Astrocyte (in vitro differentiated cells and primary cell): ENCODE data around the gene TAPBP. TPM values are rescaled to one million over a fixed set of nuclear protein-coding genes. Genes with fewer than 3 reads are reported as not detected.
A peak's percentile ranks its signal among the peaks of the same experiment; 100 is the strongest.

Experiments used
- DNase-seq: peaks from one replicate; pipeline ENCODE4 v3.0.0-alpha.2; 2010; ENCODE audit warnings: low read depth
- FAIRE-seq: peaks from 2 replicates; lab custom pipeline; 2011; peaks lifted over from hg19 to GRCh38; lab: Jason Lieb, UNC
- H2AFZ ChIP-seq: 2 replicates; pipeline ENCODE4 v1.6.0; 2012; ENCODE audit warnings: low read depth, low read length, inconsistent platforms
- H3K27ac ChIP-seq: 2 replicates; pipeline ENCODE4 v1.5.1; 2011; ENCODE audit warnings: low read depth, low read length, inconsistent platforms
- H3K27me3 ChIP-seq: 2 replicates; pipeline ENCODE4 v1.6.0; 2011; ENCODE audit warnings: low read length, inconsistent platforms; ENCODE audit not compliant: insufficient read depth
- H3K36me3 ChIP-seq: 2 replicates; pipeline ENCODE4 v1.5.1; 2011; ENCODE audit warnings: low read length, inconsistent platforms; ENCODE audit not compliant: insufficient read depth
- H3K4me1 ChIP-seq: 2 replicates; pipeline ENCODE4 v1.5.1; 2011; ENCODE audit warnings: low read length, inconsistent platforms; ENCODE audit not compliant: insufficient read depth
- H3K4me2 ChIP-seq: 2 replicates; pipeline ENCODE4 v1.6.0; 2012; ENCODE audit warnings: low read length, inconsistent platforms
- H3K4me3 ChIP-seq: 2 replicates; pipeline ENCODE4 v1.5.1; 2011; ENCODE audit warnings: low read depth, mild to moderate bottlenecking, low read length, inconsistent platforms; ENCODE audit not compliant: insufficient read depth
- H3K79me2 ChIP-seq: 2 replicates; pipeline ENCODE4 v1.6.0; 2012; ENCODE audit warnings: mild to moderate bottlenecking, low read length, inconsistent platforms; ENCODE audit not compliant: insufficient read depth
- H3K9ac ChIP-seq: 2 replicates; pipeline ENCODE4 v1.6.0; 2012; ENCODE audit warnings: mild to moderate bottlenecking, low read length, inconsistent platforms
- H3K9me3 ChIP-seq: 2 replicates; pipeline ENCODE4 v1.5.1; 2012; ENCODE audit warnings: low read depth, mild to moderate bottlenecking, low read length, inconsistent platforms; ENCODE audit not compliant: insufficient read depth
- H4K20me1 ChIP-seq: 2 replicates; pipeline ENCODE4 v1.6.0; 2012; ENCODE audit warnings: low read length, inconsistent platforms; ENCODE audit not compliant: insufficient read depth
- H3K27ac Mint-ChIP-seq: one replicate; pipeline ENCODE4 v1.8.0; 2021; ENCODE audit warnings: mild to moderate bottlenecking, mixed read lengths; ENCODE audit not compliant: unreplicated experiment
- H3K27me3 Mint-ChIP-seq: one replicate; pipeline ENCODE4 v1.8.0; 2021; ENCODE audit warnings: low read depth, mixed read lengths; ENCODE audit not compliant: unreplicated experiment
- H3K36me3 Mint-ChIP-seq: one replicate; pipeline ENCODE4 v1.8.0; 2021; ENCODE audit warnings: low read depth, mixed read lengths; ENCODE audit not compliant: unreplicated experiment
- H3K4me1 Mint-ChIP-seq: one replicate; pipeline ENCODE4 v1.8.0; 2021; ENCODE audit warnings: low read depth, mixed read lengths; ENCODE audit not compliant: unreplicated experiment
- H3K4me3 Mint-ChIP-seq: one replicate; pipeline ENCODE4 v1.8.0; 2021; ENCODE audit warnings: mild to moderate bottlenecking, moderate library complexity, mixed read lengths; ENCODE audit not compliant: unreplicated experiment
- H3K9me3 Mint-ChIP-seq: one replicate; pipeline ENCODE4 v1.8.0; 2021; ENCODE audit warnings: mild to moderate bottlenecking, mixed read lengths; ENCODE audit not compliant: unreplicated experiment
- CTCF ChIP-seq: IDR thresholded peaks from 2 replicates; pipeline ENCODE4 v1.5.1; 2011; ENCODE audit warnings: low read depth, mild to moderate bottlenecking, inconsistent platforms, low read length, moderate library complexity; ENCODE audit not compliant: insufficient read depth
- EZH2 ChIP-seq: IDR thresholded peaks from 2 replicates; pipeline ENCODE4 v1.6.1; 2012; ENCODE audit warnings: mild to moderate bottlenecking, low read length, inconsistent platforms; ENCODE audit not compliant: insufficient read depth
- total RNA-seq: library from RNA; stranded (reverse); gene quantifications from 2 replicates; pipeline ENCODE4 v1.2.1, GENCODE V29; 2021

Gene TAPBP
- total RNA-seq, 1 donor from 2014 or later: 128 TPM

GRCh38 chr6:33254591-33254990 lies 59.3 kb downstream of the TAPBP start:
- H3K36me3 Mint-ChIP-seq: peaks cover 10% of the 10 kb centered on the region
- Histone ChIP-seq H3K4me1 (peaks cover 16% of the 10 kb centered on the region), H3K36me3 (peaks cover 9% of the 10 kb centered on the region), H3K9me3 (no peaks in the 10 kb centered on the region), H3K27ac (no peak overlapping the region), H3K4me2 (no peak overlapping the region), H3K4me3 (no peak overlapping the region), H3K9ac (no peak overlapping the region), H4K20me1 (peaks cover 3% of the 10 kb centered on the region), H3K27me3 (no peaks in the 10 kb centered on the region), H2AFZ (no peak overlapping the region), H3K79me2 (no peaks in the 10 kb centered on the region)
- H3K4me1 Mint-ChIP-seq: peaks cover 26% of the 10 kb centered on the region
- H3K27ac Mint-ChIP-seq: no peak overlapping the region
- no peak overlapping the region for H3K4me3 Mint-ChIP-seq
- peaks cover 4% of the 10 kb centered on the region for H3K9me3 Mint-ChIP-seq
- TF ChIP-seq EZH2 (no peak), CTCF (no peak)
- H3K27me3 Mint-ChIP-seq: no peaks in the 10 kb centered on the region
- DNase-seq (no peak), FAIRE-seq (no peak)

- peaks cover 10% of the 10 kb centered on the region for H3K36me3 Mint-ChIP-seq
- no peak overlapping the region for H3K4me3 ChIP-seq
- H3K27ac Mint-ChIP-seq: no peak overlapping the region
- H3K9ac ChIP-seq: no peak overlapping the region
- no peaks in the 10 kb centered on the region for H3K9me3 ChIP-seq
- H2AFZ ChIP-seq: no peak overlapping the region
- H3K4me2 ChIP-seq: peak overlapping the region; percentile 0
- peaks cover 31% of the 10 kb centered on the region for H3K4me1 ChIP-seq
- no peaks in the 10 kb centered on the region for H3K79me2 ChIP-seq
- TF ChIP-seq CTCF (no peak), EZH2 (no peak)
- peaks cover 26% of the 10 kb centered on the region for H3K4me1 Mint-ChIP-seq
- no peak overlapping the region for H3K27ac ChIP-seq
- H3K27me3 Mint-ChIP-seq: no peaks in the 10 kb centered on the region
- FAIRE-seq (no peak), DNase-seq (peak; percentile 32)
- no peaks in the 10 kb centered on the region for H3K27me3 ChIP-seq
- H3K4me3 Mint-ChIP-seq: no peak overlapping the region
- H3K36me3 ChIP-seq: peaks cover 9% of the 10 kb centered on the region
- peaks cover 3% of the 10 kb centered on the region for H4K20me1 ChIP-seq
- peaks cover 4% of the 10 kb centered on the region for H3K9me3 Mint-ChIP-seq
Measured at GRCh38 chr6:33252759-33253158, 61.1 kb downstream of the TAPBP start.

GRCh38 chr6:33251395-33252012 lies 62.4 kb downstream of the TAPBP start:
- no peak overlapping the region for H3K27ac ChIP-seq
- H4K20me1 ChIP-seq: peaks cover 3% of the 10 kb centered on the region
- H3K79me2 ChIP-seq: no peaks in the 10 kb centered on the region
- Mint-ChIP-seq H3K4me1 (peaks cover 26% of the 10 kb centered on the region), H3K27me3 (peaks cover 2% of the 10 kb centered on the region), H3K27ac (no peak overlapping the region), H3K9me3 (peaks cover 4% of the 10 kb centered on the region), H3K4me3 (peak overlapping the region; percentile 30), H3K36me3 (peaks cover 8% of the 10 kb centered on the region)
- H3K9me3 ChIP-seq: no peaks in the 10 kb centered on the region
- DNase-seq (peak; percentile 20), FAIRE-seq (no peak)
- no peak overlapping the region for H3K9ac ChIP-seq
- H3K36me3 ChIP-seq: peaks cover 6% of the 10 kb centered on the region
- no peak overlapping the region for H3K4me3 ChIP-seq
- no peaks in the 10 kb centered on the region for H3K27me3 ChIP-seq
- TF ChIP-seq EZH2 (no peak), CTCF (no peak)
- peaks cover 31% of the 10 kb centered on the region for H3K4me1 ChIP-seq
- H2AFZ ChIP-seq: no peak overlapping the region
- peak overlapping the region; percentile 34 for H3K4me2 ChIP-seq
